Chondrocyte (in vitro differentiated cells): Measurements from ENCODE around the gene B4GALT5. TPM values are rescaled to one million over a fixed set of nuclear protein-coding genes. Genes with fewer than 3 reads are reported as not detected.
"Not testable (repeated sequence)": the region's sequence is repeated elsewhere in the genome, so short reads cannot be mapped to it uniquely, and the experiment has no call there.

Experiments used
- DNase-seq: peaks from one replicate; pipeline ENCODE4 v3.0.0; 2021; ENCODE audit warnings: mixed read lengths, low spot score
- H3K27ac Mint-ChIP-seq: one replicate; pipeline ENCODE4 v1.8.0; 2021; ENCODE audit warnings: mild to moderate bottlenecking, moderate library complexity, mixed read lengths; ENCODE audit not compliant: unreplicated experiment
- H3K27me3 Mint-ChIP-seq: 2 replicates; pipeline ENCODE4 v1.8.0; 2021; ENCODE audit warnings: low read depth, mixed read lengths
- H3K36me3 Mint-ChIP-seq: 2 replicates; pipeline ENCODE4 v1.8.0; 2021; ENCODE audit warnings: low read depth, mixed read lengths
- H3K4me1 Mint-ChIP-seq: 2 replicates; pipeline ENCODE4 v1.8.0; 2021; ENCODE audit warnings: low read depth, mild to moderate bottlenecking, mixed read lengths
- H3K4me3 Mint-ChIP-seq: one replicate; pipeline ENCODE4 v1.8.0; 2021; ENCODE audit warnings: mild to moderate bottlenecking, moderate library complexity, mixed read lengths; ENCODE audit not compliant: unreplicated experiment
- H3K9me3 Mint-ChIP-seq: 2 replicates; pipeline ENCODE4 v1.8.0; 2021; ENCODE audit warnings: low read depth, mixed read lengths
- total RNA-seq: library from RNA; stranded (reverse); gene quantifications from 3 replicates; pipeline ENCODE4 v1.2.1, GENCODE V29; 2021
- TF ChIP-seq, protein P1 (sequence below): fragments of 200-600 bp; sonication (generic); IDR thresholded peaks from 2 replicates; pipeline ENCODE4 v1.5.0; 2021; ENCODE audit warnings: antibody characterized with exemption, mild to moderate bottlenecking, moderate library complexity

B4GALT5 gene
- total RNA-seq, 1 donor from 2014 or later, result 56.1 TPM

- no peak overlapping the region for H3K27ac Mint-ChIP-seq
- TF ChIP-seq, protein P1, sequence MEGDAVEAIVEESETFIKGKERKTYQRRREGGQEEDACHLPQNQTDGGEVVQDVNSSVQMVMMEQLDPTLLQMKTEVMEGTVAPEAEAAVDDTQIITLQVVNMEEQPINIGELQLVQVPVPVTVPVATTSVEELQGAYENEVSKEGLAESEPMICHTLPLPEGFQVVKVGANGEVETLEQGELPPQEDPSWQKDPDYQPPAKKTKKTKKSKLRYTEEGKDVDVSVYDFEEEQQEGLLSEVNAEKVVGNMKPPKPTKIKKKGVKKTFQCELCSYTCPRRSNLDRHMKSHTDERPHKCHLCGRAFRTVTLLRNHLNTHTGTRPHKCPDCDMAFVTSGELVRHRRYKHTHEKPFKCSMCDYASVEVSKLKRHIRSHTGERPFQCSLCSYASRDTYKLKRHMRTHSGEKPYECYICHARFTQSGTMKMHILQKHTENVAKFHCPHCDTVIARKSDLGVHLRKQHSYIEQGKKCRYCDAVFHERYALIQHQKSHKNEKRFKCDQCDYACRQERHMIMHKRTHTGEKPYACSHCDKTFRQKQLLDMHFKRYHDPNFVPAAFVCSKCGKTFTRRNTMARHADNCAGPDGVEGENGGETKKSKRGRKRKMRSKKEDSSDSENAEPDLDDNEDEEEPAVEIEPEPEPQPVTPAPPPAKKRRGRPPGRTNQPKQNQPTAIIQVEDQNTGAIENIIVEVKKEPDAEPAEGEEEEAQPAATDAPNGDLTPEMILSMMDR, result no peak
- H3K36me3 Mint-ChIP-seq, result peaks cover 2% of the 10 kb centered on the region
These were observed 97.3 kb downstream of the B4GALT5 start for GRCh38 chr20:49616154-49617007.

GRCh38 chr20:49615401-49616153 is 98.1 kb downstream of the B4GALT5 start:
- Mint-ChIP-seq H3K27ac (no peak overlapping the region), H3K4me1 (peaks cover 5% of the 10 kb centered on the region), H3K27me3 (no peaks in the 10 kb centered on the region), H3K36me3 (no peaks in the 10 kb centered on the region), H3K4me3 (no peak overlapping the region), H3K9me3 (no peaks in the 10 kb centered on the region)
- TF ChIP-seq, protein P1, result no peak
- no peak for DNase-seq

More at GRCh38 chr20:49616154-49617007, 97.3 kb downstream of the B4GALT5 start:
- no peak for DNase-seq
- H3K27me3 Mint-ChIP-seq, result no peaks in the 10 kb centered on the region
- no peak overlapping the region for H3K4me3 Mint-ChIP-seq
- H3K4me1 Mint-ChIP-seq, result no peaks in the 10 kb centered on the region
- H3K9me3 Mint-ChIP-seq, result no peaks in the 10 kb centered on the region

DNA sequence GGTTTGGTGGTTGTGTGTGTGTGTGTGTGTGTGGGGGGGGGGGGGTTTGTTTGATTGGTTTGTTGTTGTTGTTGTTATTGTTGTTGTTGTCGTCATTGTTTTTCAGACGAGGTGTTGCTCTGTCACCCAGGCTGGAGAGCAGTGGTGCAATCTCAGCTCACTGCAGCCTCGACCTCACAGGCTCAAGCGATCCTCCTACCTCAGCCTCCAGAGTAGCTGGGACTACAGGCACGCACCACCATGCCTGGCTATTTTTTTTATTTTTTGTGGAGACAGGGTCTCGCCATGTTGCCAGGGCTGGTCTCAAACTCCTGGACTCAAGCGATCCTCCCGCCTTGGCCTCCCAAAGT is 98.7 kb downstream of the B4GALT5 start:
- not testable (repeated sequence) for H3K36me3 Mint-ChIP-seq, H3K4me3 Mint-ChIP-seq, H3K27ac Mint-ChIP-seq, H3K9me3 Mint-ChIP-seq, H3K4me1 Mint-ChIP-seq, H3K27me3 Mint-ChIP-seq, DNase-seq

DNA sequence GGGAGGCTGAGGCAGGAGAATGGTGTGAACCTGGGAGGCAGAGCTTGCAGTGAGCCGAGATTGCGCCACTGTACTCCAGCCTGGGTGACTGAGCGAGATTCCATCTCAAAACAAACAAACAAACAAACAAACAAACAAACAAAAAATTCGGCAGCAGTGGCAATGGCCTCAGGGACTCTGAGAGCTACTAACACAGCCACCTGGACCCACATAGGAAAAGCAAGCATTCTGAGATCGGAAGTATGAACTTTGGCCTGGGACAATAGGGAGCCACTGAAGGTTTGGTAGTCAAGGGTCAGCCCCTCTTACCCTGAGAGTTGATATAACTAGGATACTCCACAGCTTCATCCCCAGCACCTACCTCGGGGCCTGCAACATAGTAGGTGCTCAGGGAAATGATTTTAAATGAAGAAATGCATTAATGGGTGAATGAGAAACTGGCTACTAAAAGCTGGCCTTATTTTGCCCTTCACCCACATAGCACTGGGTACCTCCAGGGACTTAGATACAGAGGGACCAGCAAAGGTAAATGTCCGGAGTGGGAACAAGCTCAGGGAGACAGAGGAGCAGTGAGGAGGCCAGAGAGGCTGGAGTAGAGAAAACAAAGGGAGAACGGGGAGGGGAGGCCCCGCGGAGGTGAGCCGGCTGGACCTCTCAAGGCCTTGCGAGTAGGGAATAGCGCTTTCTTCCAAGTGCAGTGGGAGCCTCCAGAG is 99.2 kb downstream of the B4GALT5 start:
- no peak for DNase-seq
- Mint-ChIP-seq H3K4me3 (no peak overlapping the region), H3K27me3 (no peaks in the 10 kb centered on the region), H3K9me3 (no peaks in the 10 kb centered on the region), H3K27ac (no peak overlapping the region), H3K36me3 (no peaks in the 10 kb centered on the region), H3K4me1 (peaks cover 6% of the 10 kb centered on the region)
- TF ChIP-seq, protein P1, result no peak

- H3K27ac Mint-ChIP-seq, result no peak overlapping the region
- peaks cover 10% of the 10 kb centered on the region for H3K4me1 Mint-ChIP-seq
- H3K27me3 Mint-ChIP-seq, result no peaks in the 10 kb centered on the region
- DNase-seq, result no peak
- TF ChIP-seq, protein P1, result no peak
- H3K9me3 Mint-ChIP-seq, result no peaks in the 10 kb centered on the region
- no peak overlapping the region for H3K4me3 Mint-ChIP-seq
- peaks cover 1% of the 10 kb centered on the region for H3K36me3 Mint-ChIP-seq
These were observed 101.4 kb downstream of the B4GALT5 start for GRCh38 chr20:49612127-49612738.
